Fibroblast of gingiva (primary cell): Measurements from ENCODE around the gene FNBP1.

ENCODE experiments used
- DNase-seq: peaks from one replicate; pipeline ENCODE4 v3.0.0-alpha.2; 2011; ENCODE audit warnings: low read depth

Gene FNBP1

GRCh38 chr9:130042885-130043653, at the start of gene FNBP1:
Gene FNBP1, minus strand, starts transcription at chr9:130043189. Its CDS starts 214 bp downstream, at chr9:130042975.
- peak; percentile 74 for DNase-seq

GRCh38 chr9:130090915-130091314, 47.9 kb upstream of the FNBP1 start:
- DNase-seq, result no peak

DNA sequence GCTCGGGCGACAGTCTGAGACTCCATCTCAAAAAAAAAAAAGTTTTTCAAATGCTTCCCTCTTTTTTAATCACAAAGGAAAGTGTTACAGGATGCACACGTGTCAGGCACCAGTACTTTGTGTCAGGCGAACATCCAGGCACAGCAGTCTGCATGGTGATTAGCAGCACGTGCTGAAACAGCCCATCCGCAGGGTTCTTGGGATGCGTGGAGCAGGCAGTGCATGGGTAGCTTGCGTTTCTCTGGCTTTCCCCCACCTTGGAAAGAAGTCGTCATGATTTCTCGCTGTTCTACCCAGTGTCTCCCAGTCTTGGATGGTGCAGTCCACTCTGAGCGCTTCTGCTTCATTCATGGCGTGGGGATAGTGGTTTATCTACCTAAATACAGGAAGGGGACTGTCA, 46.2 kb upstream of the FNBP1 start:
- DNase-seq, result no peak

- DNase-seq, result no peak
Measured at GRCh38 chr9:130088051-130088450, 45.1 kb upstream of the FNBP1 start.

GRCh38 chr9:130084337-130084736, 41.3 kb upstream of the FNBP1 start:
- DNase-seq, result no peak

DNA sequence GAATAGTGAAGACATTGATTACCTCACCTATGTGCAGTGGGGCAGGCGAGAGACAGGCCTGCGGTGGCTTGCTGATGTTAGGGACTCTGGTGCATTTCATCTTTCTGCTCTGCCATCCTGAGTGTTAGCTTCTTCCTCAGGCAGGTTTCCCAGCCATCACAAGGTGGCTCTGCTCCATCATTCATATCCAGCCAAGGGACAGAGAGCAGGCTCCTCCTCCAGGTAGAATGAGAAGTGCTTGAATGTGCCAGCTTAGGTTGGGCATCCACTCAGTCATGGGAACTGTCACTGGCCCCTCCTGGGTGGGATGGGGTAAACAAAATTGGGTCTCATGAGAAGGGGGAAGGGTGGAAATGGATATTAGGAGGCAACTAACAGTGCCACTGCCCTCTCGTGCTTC, 35.6 kb upstream of the FNBP1 start:
- DNase-seq, result no peak

DNA sequence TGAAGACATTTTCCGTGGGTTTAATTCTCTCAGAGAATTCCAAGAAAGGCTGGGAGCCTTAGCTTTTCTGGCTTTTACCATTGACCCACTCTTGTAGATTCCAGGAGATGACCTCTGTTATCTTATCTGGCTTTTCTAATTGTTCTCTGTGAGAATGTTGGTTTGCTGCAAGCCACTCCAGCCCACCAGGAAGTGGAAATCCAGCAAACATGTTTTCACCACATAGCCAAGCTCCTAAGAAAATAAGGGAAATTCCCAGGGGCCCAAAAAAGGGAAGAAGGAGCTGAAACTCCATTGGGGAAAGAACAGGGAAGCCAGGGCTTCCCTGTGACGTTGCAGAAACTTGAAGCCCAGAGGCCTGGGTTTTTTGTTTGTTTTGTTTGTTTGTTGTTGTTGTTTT, 30.4 kb upstream of the FNBP1 start:
- no peak for DNase-seq

DNA sequence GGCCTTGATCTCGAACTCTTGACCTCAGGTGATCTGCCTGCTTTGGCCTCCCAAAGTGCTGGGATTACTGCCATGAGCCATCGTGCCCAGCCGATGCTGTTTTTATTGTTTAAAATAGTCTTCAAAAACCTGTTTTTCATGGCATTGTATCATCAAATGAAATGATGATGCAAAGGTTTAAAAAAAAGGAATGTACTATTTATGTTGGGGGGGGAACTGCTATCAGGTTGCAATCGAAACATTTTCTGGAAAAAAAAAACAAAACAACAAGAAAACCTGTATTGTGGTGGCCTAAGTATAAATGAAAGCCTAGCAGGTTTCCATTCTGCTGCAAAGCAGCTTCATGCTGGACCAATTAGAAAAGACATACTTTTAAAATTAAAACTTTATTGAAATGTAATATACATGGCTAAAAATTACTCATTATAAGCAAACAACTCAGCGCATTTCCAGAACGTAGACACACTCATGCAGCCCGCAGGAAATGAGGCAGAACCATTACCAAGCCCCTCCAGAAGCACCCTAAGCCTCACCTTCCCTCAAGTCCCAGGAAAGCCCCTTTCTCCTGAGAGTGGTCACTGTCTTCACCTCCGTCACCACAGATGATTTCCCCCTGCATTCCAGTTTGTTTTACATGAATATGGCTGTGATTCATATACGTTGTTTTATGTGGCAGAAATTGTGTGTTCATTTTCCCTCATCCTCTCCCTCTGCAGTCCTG, 29.7 kb upstream of the FNBP1 start:
- no peak for DNase-seq

- no peak for DNase-seq
Measured at GRCh38 chr9:130069048-130069447, 26.1 kb upstream of the FNBP1 start.

- DNase-seq, result no peak
Measured at GRCh38 chr9:130064621-130065020, 21.6 kb upstream of the FNBP1 start.

DNA sequence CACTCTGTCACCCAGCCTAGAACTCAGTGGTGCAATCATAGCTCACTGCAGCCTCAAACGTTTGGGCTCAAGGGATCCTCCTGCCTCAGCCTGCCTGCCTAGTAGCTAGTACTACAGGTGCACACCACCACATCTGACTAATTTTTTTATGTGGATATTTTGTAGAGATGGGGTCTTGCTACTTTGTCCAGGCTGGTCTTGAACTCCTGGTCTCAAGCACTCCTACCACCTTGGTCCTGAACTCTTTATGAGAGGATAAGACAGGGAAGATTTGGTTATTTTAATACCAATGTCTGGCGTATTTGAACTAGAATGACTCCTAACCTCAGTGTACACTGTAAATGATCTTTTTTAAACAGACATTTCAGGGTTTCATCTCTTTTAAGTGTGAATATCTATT, 19.8 kb upstream of the FNBP1 start:
- no peak for DNase-seq

- DNase-seq, result no peak
Measured at GRCh38 chr9:130060296-130060695, 17.3 kb upstream of the FNBP1 start.

- DNase-seq, result no peak
Measured at GRCh38 chr9:130058887-130059286, 15.9 kb upstream of the FNBP1 start.

DNA sequence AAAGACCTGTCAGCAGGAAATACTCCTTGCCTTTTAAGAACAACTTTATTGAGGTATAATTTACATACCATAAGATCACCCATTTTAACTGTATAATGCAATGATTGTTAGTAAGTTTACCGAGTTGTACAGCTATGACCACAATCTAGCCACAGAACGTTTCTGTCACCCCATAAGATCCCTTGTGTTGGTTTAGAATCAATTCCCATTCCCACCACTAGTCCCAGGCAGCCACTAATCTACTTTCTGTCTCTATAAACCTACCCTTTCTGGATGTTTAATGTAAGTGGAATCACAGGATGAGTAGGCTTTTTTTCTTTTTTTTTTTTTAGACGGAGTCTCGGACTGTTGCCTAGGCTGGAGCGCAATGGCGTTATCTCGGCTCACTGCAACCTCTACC, 15.2 kb upstream of the FNBP1 start:
- DNase-seq, result no peak

DNA sequence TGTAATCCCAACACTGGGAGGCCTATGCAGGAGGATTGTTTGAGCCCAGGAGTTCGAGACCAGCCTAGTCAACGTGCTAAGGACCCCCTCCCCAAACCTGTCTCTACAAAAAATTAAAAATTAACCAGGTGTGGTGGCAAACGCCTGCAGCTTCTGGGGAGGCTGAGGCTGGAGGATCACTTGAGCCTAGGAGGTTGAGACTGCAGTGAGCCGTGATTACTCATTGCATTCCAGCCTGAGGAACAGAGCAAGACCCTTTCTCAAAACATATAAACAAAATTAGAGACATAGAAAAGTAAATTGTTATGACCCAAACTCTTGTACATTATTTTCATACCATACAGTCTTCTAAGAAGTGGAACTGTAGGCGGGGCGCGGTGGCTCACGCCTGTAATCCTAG, 11.8 kb upstream of the FNBP1 start:
- DNase-seq, result no peak

GRCh38 chr9:130054325-130054786, 11.4 kb upstream of the FNBP1 start:
- no peak for DNase-seq

- peak; percentile 56 for DNase-seq
Measured at GRCh38 chr9:130053504-130054324, 10.7 kb upstream of the FNBP1 start, which contains the start of gene GPR107. Gene GPR107, plus strand, starts transcription at chr9:130053906. Its CDS starts 27 bp downstream, at chr9:130053933.

DNA sequence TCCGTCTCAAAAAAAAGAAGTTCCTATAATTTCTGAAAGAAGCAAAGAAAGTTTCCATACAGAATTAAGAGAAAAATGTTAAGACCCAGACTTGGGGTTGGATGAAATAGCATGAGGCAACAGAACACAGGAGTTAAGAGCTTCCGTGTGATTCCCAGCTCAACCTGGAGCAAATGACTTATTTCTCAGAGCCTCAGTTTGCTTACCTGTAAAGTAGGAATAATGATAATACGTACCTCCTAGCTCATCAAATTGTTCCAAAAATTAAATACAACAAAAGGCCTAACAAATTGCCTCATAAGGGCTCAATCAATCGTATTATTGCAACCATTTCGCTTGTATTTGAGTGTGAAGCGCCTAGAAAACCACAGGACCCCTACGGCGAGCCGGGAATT, 10.1 kb upstream of the FNBP1 start:
- no peak for DNase-seq

- peak; percentile 15 for DNase-seq
Measured at GRCh38 chr9:130051855-130052254, 8.9 kb upstream of the FNBP1 start.

- DNase-seq, result no peak
Measured at GRCh38 chr9:130050462-130050861, 7.5 kb upstream of the FNBP1 start.

DNA sequence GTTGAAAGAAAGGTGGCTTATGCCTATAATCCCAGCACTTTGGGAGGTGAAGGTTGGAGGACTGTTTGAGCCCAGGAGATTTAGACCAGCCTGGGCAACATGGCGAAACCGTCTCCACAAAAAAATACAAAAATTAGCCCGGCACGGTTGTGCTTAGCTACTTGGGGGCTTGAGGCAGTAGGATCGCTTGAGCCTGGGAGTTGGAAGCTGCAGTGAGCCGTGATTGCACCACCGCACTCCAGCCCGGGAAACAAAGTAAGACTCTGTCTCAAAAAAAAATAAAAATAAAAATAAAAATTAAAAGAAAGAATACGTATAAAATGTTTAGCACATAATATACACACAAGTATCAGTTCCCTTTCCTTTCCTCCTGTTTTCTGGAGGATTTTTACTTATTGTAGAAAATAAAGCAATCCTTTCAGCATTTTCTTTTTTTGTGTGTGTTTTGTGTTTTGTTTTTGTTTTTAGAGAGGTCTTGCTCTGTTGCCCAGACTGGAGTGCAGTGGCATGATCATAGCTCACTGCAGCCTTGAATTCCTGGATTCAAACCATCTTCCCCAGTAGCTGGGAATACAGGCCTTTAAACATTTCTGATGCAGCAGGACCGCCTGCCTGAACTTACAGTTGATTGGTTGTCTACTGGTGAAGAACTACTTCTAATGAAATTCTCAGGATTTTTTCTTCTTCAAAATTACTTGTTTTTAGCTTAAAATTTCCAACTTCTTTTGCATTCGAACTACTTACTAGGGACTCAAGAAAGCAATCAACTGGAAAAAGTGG, 6.6 kb upstream of the FNBP1 start:
- no peak for DNase-seq
